LoVo (cell line): Measurements from ENCODE around the gene PPARA.

Source experiments
- DNase-seq: peaks from one replicate; pipeline ENCODE4 v3.0.0-alpha.2; 2016; ENCODE audit warnings: low spot score

PPARA gene

GRCh38 chr22:46150034-46150654 is at the start of gene PPARA:
Gene PPARA (plus strand): TSS chr22:46150526. CDS start chr22:46198384, 47,858 bp downstream.
- peak; percentile 87 for DNase-seq

- no peak for DNase-seq
These were observed 48.2 kb upstream of the PPARA start for GRCh38 chr22:46102159-46102558.

GRCh38 chr22:46102752-46103151 is 47.6 kb upstream of the PPARA start:
- no peak for DNase-seq

DNA sequence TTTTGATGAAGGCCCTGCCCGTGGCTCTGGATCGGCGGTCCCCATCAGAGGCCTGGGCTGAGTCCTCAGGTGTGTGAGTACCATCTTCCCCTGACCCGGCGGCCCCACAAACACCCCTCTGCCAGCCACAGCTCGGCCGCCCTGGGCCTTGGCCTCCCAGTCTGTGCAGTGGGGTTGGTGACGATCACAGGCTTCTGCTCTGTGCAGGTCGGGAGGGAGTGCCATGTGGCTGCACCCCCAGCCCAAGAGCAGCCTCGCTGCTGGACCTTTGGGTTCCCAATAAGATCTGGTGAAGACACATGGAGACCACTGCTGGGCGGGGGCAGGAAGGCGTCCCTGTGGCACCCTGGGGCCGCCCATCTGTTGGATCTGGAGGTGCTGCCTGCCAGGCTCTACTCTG is 47.1 kb upstream of the PPARA start:
- DNase-seq = no peak

- no peak for DNase-seq
These were observed 46.7 kb upstream of the PPARA start for GRCh38 chr22:46103664-46104063.

GRCh38 chr22:46104170-46104880 is 46.0 kb upstream of the PPARA start:
- DNase-seq = no peak

DNA sequence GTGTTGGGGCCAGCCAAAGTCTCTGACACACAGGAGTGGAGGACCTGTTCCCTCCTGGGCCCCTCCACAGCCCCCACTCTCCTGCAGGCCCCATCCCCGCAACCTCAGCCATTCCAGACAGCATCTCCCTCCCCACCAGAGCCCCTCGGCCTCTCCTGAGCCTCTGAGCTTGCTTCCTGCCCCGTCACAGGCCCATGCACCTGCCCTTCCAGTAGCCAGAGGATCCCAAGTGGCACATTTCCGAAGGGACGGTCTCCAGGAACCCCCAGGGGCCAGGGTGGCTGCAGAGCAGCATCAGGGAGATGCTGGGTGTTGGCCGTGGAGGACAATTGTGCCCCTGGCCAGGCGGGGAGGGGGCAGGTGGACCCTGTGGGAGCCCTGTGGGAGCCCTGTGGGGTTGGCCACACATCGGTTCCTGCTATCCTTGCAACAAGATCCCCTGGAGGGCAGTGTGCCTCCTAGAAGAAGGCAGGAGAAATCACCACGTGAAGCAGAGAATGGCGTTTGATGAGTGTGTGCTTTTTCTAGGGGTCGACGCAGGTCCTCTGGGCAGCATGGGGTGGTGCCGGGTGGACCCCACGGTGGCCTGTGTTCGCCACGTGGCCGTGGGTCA is 45.3 kb upstream of the PPARA start:
- no peak for DNase-seq

DNA sequence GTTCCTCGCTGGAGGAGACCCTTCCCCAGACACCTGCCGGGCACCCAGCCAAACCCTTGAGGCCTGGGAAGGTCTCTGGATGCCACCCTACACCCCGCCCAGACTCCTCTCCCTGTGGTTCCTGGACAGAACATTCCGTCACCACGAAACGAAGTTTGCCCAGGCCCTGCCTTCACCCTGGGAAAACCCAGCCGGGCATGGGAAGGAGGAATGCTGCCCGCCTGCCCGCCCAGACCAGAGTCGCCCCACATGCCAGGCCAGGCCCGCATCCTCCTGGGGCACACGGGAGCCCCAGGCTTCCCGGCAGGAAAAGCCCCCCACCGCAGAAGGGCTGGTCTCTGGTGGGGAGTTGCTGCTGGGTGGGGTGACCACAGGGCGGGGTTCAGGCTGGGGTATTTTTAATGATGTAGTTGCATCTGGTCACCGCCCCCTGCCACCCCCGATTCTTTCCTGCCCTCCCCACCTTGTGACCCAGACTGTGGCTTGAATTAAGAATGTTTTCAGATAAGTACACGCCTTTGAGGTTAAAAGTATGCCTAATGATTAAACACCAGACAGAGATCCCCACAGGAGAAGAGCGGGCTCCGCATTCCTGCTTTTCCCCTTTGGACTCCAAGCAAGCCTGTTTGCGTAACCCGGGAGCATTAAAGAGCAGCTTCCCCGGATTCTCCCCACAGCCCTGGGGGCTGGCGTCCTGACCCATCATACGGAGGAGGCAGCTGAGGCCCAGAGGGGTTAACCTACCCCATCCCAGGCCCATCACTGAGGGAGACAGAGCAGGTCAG is 44.6 kb upstream of the PPARA start:
- no peak for DNase-seq

DNA sequence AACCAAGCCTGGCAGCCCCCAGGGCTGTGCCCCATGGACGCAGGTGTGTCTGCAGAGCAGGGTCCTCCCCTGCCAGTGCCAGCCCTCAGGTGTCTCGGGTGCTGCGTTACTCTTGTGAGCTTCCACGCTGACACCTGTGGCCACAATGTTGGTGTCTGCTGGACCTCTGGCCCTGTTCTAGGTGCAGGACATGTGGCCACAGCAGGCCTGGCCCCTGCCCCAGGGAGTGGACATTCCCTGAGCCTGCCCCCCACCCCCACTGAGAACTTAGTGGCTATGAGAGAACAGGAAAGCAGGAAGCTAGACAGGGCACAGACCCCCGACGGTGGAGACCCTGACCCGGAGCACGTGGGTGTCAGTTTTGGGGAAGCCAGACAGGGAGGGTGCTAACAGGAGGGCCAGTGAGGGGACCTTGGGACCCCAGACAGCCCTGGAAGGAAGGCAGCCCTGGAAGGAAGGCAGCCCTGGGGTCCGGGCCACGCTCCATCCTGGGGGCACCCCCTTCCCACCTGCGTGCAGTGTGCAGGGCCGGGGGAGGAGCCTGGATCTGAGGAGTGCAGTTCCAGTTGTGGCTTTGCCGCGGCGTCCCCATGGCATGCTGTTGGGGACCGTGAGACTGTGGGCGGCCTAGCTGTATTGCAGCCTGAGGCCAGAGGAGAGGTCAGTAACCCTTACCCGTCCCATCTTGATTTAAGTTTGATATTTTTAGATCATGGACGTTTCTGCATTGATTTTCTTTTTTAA is 43.9 kb upstream of the PPARA start:
- DNase-seq = no peak

- DNase-seq = no peak
These were observed 43.1 kb upstream of the PPARA start for GRCh38 chr22:46107089-46107664.

GRCh38 chr22:46107753-46108563 is 42.4 kb upstream of the PPARA start:
- no peak for DNase-seq

DNA sequence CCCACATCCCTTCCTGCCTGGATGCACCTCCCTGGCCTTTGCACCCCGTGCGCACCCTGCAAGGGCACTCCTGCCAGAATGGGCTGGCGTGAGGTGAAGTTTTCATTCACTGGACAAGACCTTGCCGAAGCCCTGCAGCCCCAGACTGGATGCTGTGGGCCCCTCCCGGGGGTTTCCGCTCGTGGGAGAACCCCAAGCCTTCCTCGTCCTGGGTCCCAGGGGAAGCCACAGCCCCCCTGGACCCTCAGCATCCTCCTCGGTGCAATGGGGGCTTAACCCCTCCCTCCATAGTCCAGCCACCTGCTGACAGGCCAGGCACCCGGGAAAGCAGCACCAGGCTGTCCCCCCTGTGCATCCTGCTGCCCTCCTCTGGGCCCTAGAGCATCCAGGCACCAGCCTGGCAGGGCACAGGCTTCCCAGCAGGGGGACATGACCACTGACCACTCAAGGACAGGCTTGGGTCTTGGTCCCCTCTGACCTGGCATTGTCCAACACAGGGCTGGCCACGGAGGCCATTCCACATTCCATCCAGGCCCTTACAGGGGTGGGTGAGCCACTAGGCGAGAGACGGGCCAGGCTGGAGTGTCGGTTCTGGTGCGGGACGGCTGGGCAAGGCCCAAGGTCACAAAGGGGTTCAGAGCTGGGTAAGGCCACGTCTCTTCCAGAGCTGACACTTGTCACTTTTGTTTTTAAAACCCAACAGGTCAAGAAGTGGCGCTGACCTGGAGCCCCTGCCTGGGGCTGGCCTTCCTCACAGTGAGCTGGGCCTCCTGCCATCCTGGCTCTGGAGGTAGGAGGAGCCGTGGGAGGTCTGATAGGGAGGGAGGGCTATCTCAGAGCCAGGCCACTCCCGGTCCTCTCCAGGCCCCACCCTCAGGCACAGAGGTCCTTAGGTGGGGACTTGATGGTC is 41.5 kb upstream of the PPARA start:
- DNase-seq = no peak

- DNase-seq = no peak
These were observed 40.8 kb upstream of the PPARA start for GRCh38 chr22:46109474-46110003.

DNA sequence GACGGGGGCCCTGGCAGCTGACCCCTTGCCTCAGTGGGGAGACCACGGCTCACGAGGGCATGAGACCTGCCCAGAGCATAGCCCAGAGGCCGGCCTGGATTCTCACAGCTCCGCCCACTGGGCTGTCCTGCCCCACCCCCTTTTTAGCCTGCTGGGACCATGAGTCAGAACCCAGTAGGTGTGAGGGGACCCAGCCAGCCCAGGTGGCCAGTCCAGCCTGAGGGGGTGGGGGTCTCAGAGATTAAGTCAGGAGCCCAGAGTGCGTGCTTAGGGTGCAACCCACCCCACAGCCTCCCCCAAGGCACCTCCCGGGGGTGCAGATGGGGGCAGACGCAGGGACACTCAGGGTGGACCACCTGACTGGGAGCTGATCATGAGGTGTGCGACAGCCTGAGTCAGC is 40.1 kb upstream of the PPARA start:
- DNase-seq = no peak

DNA sequence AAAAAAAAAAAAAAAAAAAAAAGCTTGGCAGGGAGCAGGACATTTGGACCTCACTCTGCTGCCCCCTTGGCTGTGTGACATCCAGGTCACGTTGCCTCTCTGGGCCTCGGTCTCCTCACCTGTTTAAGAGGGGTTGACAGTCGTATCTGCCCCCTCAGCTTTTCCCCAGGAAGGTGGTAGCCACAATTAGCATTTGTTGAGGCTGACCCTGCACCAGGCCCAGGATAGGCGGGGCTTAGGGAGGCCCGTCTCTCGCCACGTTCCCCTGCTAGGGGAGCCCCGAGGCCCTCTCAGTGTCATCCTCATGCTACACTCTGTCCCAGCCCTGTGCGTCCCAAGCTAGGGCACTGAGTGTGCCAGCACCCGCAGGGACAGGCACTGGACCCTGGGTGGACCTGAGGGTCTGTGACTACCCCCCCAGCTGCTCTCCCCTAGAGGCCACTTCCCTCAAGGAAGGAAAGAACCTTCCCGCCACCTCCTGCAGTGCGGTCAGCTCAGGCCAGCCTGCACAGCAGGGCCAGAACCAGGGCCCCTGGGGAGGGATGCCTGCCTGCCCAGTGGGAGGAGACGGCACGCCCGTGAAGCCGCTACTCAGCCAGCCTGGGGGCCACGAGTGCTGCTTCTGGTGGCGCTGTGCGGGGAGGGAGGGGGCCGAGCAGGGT is 38.5 kb upstream of the PPARA start:
- DNase-seq = no peak

GRCh38 chr22:46112405-46112804 is 37.9 kb upstream of the PPARA start:
- no peak for DNase-seq

DNA sequence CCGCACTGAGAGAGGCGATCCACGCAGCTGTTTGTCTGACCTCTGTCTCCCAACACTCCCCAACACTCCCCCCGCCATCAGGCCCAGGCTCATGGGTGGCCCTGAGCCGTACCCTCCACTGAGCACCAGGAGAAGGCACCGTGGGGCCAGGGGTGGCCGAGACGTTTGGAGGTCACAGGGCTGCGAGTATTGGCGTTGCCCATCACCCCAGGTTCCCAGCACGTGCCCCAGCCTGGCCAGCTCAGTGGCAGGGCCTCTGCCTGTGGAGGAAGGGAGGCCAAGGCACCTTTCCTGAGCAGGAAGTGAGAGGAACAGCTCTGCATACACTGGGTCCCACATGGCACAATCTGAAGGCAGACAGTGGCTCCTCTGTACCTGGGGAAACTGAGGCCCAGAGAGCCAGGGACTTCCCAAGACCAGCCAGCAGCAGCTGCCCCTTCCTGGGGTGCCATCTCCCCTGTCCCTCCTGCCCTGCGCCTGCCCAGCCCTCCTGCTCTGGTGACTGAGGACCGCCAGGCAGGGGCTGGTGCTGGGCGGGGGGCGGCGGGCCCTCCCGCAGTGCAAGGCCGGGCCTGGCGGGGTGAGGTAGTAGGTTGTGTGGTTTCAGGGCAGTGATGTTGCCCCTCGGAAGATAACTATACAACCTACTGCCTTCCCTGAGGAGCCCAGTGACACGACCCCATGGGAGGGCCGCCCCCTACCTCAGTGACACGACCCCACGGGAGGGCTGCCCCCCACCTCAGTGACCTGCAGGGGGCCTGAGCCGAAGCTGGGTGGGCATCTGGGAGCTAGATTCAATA is 37.0 kb upstream of the PPARA start:
- DNase-seq = no peak

- DNase-seq = no peak
These were observed 36.3 kb upstream of the PPARA start for GRCh38 chr22:46113910-46114517.
